AG08396 (cell line): ENCODE results near the gene TBCEL.
"Not testable (repeated sequence)": the region's sequence is repeated elsewhere in the genome, so short reads cannot be mapped to it uniquely, and the experiment has no call there.

Experiments
- DNase-seq: peaks from one replicate; pipeline ENCODE4 v3.0.0; 2012; ENCODE audit warnings: low spot score, mixed read lengths

TBCEL gene

GRCh38 chr11:121029813-121030445 lies 6.0 kb downstream of the TBCEL start:
- no peak for DNase-seq

- DNase-seq, result no peak
These were observed 7.3 kb downstream of the TBCEL start for GRCh38 chr11:121031167-121031566.

GRCh38 chr11:121031648-121032047 lies 7.7 kb downstream of the TBCEL start:
- not testable (repeated sequence) for DNase-seq

- no peak for DNase-seq
These were observed 8.6 kb downstream of the TBCEL start for GRCh38 chr11:121032546-121032945.

- DNase-seq, result no peak
These were observed 9.7 kb downstream of the TBCEL start for GRCh38 chr11:121033635-121034034.

- no peak for DNase-seq
These were observed 11.4 kb downstream of the TBCEL start for GRCh38 chr11:121035169-121035755.

- DNase-seq, result no peak
These were observed 11.9 kb downstream of the TBCEL start for GRCh38 chr11:121035780-121036179.

- no peak for DNase-seq
These were observed 13.1 kb downstream of the TBCEL start for GRCh38 chr11:121037016-121037415.

GRCh38 chr11:121038648-121039409 lies 14.9 kb downstream of the TBCEL start:
- DNase-seq, result no peak

GRCh38 chr11:121039971-121040613 lies 16.2 kb downstream of the TBCEL start:
- DNase-seq, result no peak

GRCh38 chr11:121040614-121041002 lies 16.7 kb downstream of the TBCEL start:
- DNase-seq, result no peak

GRCh38 chr11:121041072-121041471 lies 17.2 kb downstream of the TBCEL start:
- no peak for DNase-seq

- DNase-seq, result no peak
These were observed 18.4 kb downstream of the TBCEL start for GRCh38 chr11:121042296-121042695.

GRCh38 chr11:121047926-121048325 lies 24.0 kb downstream of the TBCEL start:
- DNase-seq, result no peak

- DNase-seq, result no peak
These were observed 24.7 kb downstream of the TBCEL start for GRCh38 chr11:121048464-121049233.

GRCh38 chr11:121053244-121053643 lies 29.3 kb downstream of the TBCEL start:
- no peak for DNase-seq

- no peak for DNase-seq
These were observed 30.4 kb downstream of the TBCEL start for GRCh38 chr11:121054266-121054665.

GRCh38 chr11:121055076-121055475 lies 31.2 kb downstream of the TBCEL start:
- no peak for DNase-seq

GRCh38 chr11:121057922-121058321 lies 34.0 kb downstream of the TBCEL start:
- DNase-seq, result no peak

- no peak for DNase-seq
These were observed 35.0 kb downstream of the TBCEL start for GRCh38 chr11:121058941-121059340.

- DNase-seq, result no peak
These were observed 35.7 kb downstream of the TBCEL start for GRCh38 chr11:121059605-121060004.

GRCh38 chr11:121063728-121064127 lies 39.8 kb downstream of the TBCEL start:
- no peak for DNase-seq
